Measurements from ENCODE around the gene TACC3. TPM values are rescaled to one million over a fixed set of nuclear protein-coding genes. Genes with fewer than 3 reads are reported as not detected.

The TACC3 gene
- total and polyA plus RNA-seq, 2 donors (not counting 1 experiment from before 2014, with no cell fraction given) = 7.3 to 10.2 TPM

GRCh38 chr4:1725521-1725920, 4.2 kb downstream of the TACC3 start:
- H3K4me3 ChIP-seq (replicated peaks in 1 of 4; ENCODE audit: control extremely low read depth in 1 of 4, insufficient read depth in 1 of 4, low read depth in 3 of 4, low read length in 4 of 4) = no peak overlapping the region
- H3K79me2 ChIP-seq (ENCODE audit: control insufficient read depth, insufficient read depth, low read length) = peaks cover 72% of the 10 kb centered on the region
- H3K27ac ChIP-seq (ENCODE audit: insufficient read depth, low read length) = no peak overlapping the region
- peaks cover 25% of the 10 kb centered on the region for H3K36me3 ChIP-seq (ENCODE audit: control insufficient read depth, insufficient read depth, low read length)
- no peak overlapping the region for H3K9ac ChIP-seq (ENCODE audit: insufficient read depth, low read length)
- TF ChIP-seq, protein P1, sequence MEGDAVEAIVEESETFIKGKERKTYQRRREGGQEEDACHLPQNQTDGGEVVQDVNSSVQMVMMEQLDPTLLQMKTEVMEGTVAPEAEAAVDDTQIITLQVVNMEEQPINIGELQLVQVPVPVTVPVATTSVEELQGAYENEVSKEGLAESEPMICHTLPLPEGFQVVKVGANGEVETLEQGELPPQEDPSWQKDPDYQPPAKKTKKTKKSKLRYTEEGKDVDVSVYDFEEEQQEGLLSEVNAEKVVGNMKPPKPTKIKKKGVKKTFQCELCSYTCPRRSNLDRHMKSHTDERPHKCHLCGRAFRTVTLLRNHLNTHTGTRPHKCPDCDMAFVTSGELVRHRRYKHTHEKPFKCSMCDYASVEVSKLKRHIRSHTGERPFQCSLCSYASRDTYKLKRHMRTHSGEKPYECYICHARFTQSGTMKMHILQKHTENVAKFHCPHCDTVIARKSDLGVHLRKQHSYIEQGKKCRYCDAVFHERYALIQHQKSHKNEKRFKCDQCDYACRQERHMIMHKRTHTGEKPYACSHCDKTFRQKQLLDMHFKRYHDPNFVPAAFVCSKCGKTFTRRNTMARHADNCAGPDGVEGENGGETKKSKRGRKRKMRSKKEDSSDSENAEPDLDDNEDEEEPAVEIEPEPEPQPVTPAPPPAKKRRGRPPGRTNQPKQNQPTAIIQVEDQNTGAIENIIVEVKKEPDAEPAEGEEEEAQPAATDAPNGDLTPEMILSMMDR (conservative IDR thresholded peaks at IDR 0.05 in 1 of 2, IDR thresholded peaks at IDR 0.05 in 1 of 2; ENCODE audit: low read depth in 1 of 2, low read length in 2 of 2) = no peak
- no peak for TF ChIP-seq EZH2 (IDR thresholded peaks at IDR 0.05; ENCODE audit: low read length, missing control alignments)
- H3K4me2 ChIP-seq (ENCODE audit: extremely low read depth, insufficient read depth, low read length) = no peak overlapping the region
- peaks cover 16% of the 10 kb centered on the region for H3K4me1 ChIP-seq (ENCODE audit: control insufficient read depth, extremely low read depth, insufficient read depth, low read length)
- no peaks in the 10 kb centered on the region for H4K20me1 ChIP-seq (ENCODE audit: control insufficient read depth, extremely low read depth, insufficient read depth, low read length)
- H3K27me3 ChIP-seq (ENCODE audit: control insufficient read depth, insufficient read depth, low read length) = no peaks in the 10 kb centered on the region
- DNase-seq (ENCODE audit: low read depth in 2 of 2) = no peak
- H3K9me3 ChIP-seq (ENCODE audit: control insufficient read depth, insufficient read depth, low read depth, low read length) = no peaks in the 10 kb centered on the region
- H2AFZ ChIP-seq (ENCODE audit: low read length) = no peak overlapping the region

GRCh38 chr4:1726146-1726934, 5.0 kb downstream of the TACC3 start:
- Histone ChIP-seq H3K4me3 (replicated peaks in 1 of 4; ENCODE audit: control extremely low read depth in 1 of 4, insufficient read depth in 1 of 4, low read depth in 3 of 4, low read length in 4 of 4) (no peak overlapping the region), H3K4me1 (ENCODE audit: control insufficient read depth, extremely low read depth, insufficient read depth, low read length) (peaks cover 16% of the 10 kb centered on the region), H3K9me3 (ENCODE audit: control insufficient read depth, insufficient read depth, low read depth, low read length) (no peaks in the 10 kb centered on the region), H2AFZ (ENCODE audit: low read length) (no peak overlapping the region), H3K79me2 (ENCODE audit: control insufficient read depth, insufficient read depth, low read length) (peaks cover 75% of the 10 kb centered on the region), H3K27ac (ENCODE audit: insufficient read depth, low read length) (no peak overlapping the region), H3K9ac (ENCODE audit: insufficient read depth, low read length) (no peak overlapping the region), H3K36me3 (ENCODE audit: control insufficient read depth, insufficient read depth, low read length) (peaks cover 33% of the 10 kb centered on the region), H3K27me3 (ENCODE audit: control insufficient read depth, insufficient read depth, low read length) (no peaks in the 10 kb centered on the region), H4K20me1 (ENCODE audit: control insufficient read depth, extremely low read depth, insufficient read depth, low read length) (no peaks in the 10 kb centered on the region), H3K4me2 (ENCODE audit: extremely low read depth, insufficient read depth, low read length) (no peak overlapping the region)
- TF ChIP-seq EZH2 (IDR thresholded peaks at IDR 0.05; ENCODE audit: low read length, missing control alignments) = no peak
- TF ChIP-seq, protein P1 (conservative IDR thresholded peaks at IDR 0.05 in 1 of 2, IDR thresholded peaks at IDR 0.05 in 1 of 2; ENCODE audit: low read depth in 1 of 2, low read length in 2 of 2) = peak; percentile 96 to 99
- peak; percentile 61 to 83 for DNase-seq (ENCODE audit: low read depth in 2 of 2)

GRCh38 chr4:1727117-1728031, 6.1 kb downstream of the TACC3 start:
- TF ChIP-seq, protein P1 (conservative IDR thresholded peaks at IDR 0.05 in 1 of 2, IDR thresholded peaks at IDR 0.05 in 1 of 2; ENCODE audit: low read depth in 1 of 2, low read length in 2 of 2) = no peak
- TF ChIP-seq EZH2 (IDR thresholded peaks at IDR 0.05; ENCODE audit: low read length, missing control alignments) = no peak
- H3K27me3 ChIP-seq (ENCODE audit: control insufficient read depth, insufficient read depth, low read length) = no peaks in the 10 kb centered on the region
- peaks cover 13% of the 10 kb centered on the region for H3K4me1 ChIP-seq (ENCODE audit: control insufficient read depth, extremely low read depth, insufficient read depth, low read length)
- DNase-seq (ENCODE audit: low read depth in 2 of 2) = peak; percentile 64 to 88
- H3K4me2 ChIP-seq (ENCODE audit: extremely low read depth, insufficient read depth, low read length) = no peak overlapping the region
- H2AFZ ChIP-seq (ENCODE audit: low read length) = no peak overlapping the region
- no peaks in the 10 kb centered on the region for H4K20me1 ChIP-seq (ENCODE audit: control insufficient read depth, extremely low read depth, insufficient read depth, low read length)
- H3K36me3 ChIP-seq (ENCODE audit: control insufficient read depth, insufficient read depth, low read length) = peaks cover 34% of the 10 kb centered on the region
- no peak overlapping the region for H3K4me3 ChIP-seq (replicated peaks in 1 of 4; ENCODE audit: control extremely low read depth in 1 of 4, insufficient read depth in 1 of 4, low read depth in 3 of 4, low read length in 4 of 4)
- H3K27ac ChIP-seq (ENCODE audit: insufficient read depth, low read length) = no peak overlapping the region
- no peaks in the 10 kb centered on the region for H3K9me3 ChIP-seq (ENCODE audit: control insufficient read depth, insufficient read depth, low read depth, low read length)
- H3K79me2 ChIP-seq (ENCODE audit: control insufficient read depth, insufficient read depth, low read length) = peaks cover 68% of the 10 kb centered on the region
- no peak overlapping the region for H3K9ac ChIP-seq (ENCODE audit: insufficient read depth, low read length)

All from fibroblast of lung (primary cell).